ENCODE results near the gene SSC5D. TPM values are rescaled to one million over a fixed set of nuclear protein-coding genes. Genes with fewer than 3 reads are reported as not detected.
"Not testable (repeated sequence)": the region's sequence is repeated elsewhere in the genome, so short reads cannot be mapped to it uniquely, and the experiment has no call there.

SSC5D gene
- total and polyA plus RNA-seq, 2 experiments from 2014 or later, result 0.23 to 0.69 TPM

GRCh38 chr19:55495646-55496349 is 7.6 kb downstream of the SSC5D start (continued):
- TF ChIP-seq, protein P1, sequence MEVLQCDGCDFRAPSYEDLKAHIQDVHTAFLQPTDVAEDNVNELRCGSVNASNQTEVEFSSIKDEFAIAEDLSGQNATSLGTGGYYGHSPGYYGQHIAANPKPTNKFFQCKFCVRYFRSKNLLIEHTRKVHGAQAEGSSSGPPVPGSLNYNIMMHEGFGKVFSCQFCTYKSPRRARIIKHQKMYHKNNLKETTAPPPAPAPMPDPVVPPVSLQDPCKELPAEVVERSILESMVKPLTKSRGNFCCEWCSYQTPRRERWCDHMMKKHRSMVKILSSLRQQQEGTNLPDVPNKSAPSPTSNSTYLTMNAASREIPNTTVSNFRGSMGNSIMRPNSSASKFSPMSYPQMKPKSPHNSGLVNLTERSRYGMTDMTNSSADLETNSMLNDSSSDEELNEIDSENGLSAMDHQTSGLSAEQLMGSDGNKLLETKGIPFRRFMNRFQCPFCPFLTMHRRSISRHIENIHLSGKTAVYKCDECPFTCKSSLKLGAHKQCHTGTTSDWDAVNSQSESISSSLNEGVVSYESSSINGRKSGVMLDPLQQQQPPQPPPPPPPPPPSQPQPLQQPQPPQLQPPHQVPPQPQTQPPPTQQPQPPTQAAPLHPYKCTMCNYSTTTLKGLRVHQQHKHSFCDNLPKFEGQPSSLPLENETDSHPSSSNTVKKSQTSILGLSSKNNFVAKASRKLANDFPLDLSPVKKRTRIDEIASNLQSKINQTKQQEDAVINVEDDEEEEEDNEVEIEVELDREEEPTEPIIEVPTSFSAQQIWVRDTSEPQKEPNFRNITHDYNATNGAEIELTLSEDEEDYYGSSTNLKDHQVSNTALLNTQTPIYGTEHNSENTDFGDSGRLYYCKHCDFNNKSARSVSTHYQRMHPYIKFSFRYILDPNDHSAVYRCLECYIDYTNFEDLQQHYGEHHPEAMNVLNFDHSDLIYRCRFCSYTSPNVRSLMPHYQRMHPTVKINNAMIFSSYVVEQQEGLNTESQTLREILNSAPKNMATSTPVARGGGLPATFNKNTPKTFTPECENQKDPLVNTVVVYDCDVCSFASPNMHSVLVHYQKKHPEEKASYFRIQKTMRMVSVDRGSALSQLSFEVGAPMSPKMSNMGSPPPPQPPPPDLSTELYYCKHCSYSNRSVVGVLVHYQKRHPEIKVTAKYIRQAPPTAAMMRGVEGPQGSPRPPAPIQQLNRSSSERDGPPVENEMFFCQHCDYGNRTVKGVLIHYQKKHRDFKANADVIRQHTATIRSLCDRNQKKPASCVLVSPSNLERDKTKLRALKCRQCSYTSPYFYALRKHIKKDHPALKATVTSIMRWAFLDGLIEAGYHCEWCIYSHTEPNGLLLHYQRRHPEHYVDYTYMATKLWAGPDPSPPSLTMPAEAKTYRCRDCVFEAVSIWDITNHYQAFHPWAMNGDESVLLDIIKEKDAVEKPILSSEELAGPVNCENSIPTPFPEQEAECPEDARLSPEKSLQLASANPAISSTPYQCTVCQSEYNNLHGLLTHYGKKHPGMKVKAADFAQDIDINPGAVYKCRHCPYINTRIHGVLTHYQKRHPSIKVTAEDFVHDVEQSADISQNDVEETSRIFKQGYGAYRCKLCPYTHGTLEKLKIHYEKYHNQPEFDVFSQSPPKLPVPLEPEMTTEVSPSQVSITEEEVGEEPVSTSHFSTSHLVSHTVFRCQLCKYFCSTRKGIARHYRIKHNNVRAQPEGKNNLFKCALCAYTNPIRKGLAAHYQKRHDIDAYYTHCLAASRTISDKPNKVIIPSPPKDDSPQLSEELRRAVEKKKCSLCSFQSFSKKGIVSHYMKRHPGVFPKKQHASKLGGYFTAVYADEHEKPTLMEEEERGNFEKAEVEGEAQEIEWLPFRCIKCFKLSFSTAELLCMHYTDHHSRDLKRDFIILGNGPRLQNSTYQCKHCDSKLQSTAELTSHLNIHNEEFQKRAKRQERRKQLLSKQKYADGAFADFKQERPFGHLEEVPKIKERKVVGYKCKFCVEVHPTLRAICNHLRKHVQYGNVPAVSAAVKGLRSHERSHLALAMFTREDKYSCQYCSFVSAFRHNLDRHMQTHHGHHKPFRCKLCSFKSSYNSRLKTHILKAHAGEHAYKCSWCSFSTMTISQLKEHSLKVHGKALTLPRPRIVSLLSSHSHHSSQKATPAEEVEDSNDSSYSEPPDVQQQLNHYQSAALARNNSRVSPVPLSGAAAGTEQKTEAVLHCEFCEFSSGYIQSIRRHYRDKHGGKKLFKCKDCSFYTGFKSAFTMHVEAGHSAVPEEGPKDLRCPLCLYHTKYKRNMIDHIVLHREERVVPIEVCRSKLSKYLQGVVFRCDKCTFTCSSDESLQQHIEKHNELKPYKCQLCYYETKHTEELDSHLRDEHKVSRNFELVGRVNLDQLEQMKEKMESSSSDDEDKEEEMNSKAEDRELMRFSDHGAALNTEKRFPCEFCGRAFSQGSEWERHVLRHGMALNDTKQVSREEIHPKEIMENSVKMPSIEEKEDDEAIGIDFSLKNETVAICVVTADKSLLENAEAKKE (CRISPR knock-in tag; IDR thresholded peaks at IDR 0.05), result no peak
- TF ChIP-seq CREB1 (CRISPR knock-in tag; IDR thresholded peaks at IDR 0.05; ENCODE audit: low read depth), result no peak
- no peak for TF ChIP-seq ETS1 (IDR thresholded peaks at IDR 0.05)
- TF ChIP-seq NANOG (IDR thresholded peaks at IDR 0.05; ENCODE audit: borderline replicate concordance), result no peak

GRCh38 chr19:55496820-55497219 is 8.6 kb downstream of the SSC5D start:
- DNase-seq (ENCODE audit: low spot score); H3K4me2 ChIP-seq; H3K4me3 ChIP-seq; H3K36me3 ChIP-seq (ENCODE audit: insufficient read depth); H3K27me3 Mint-ChIP-seq (ENCODE audit: insufficient read depth, low read depth, poor library complexity); H3K27ac Mint-ChIP-seq; H3K27ac ChIP-seq (ENCODE audit: low read depth); H3K79me2 ChIP-seq (replicated peaks; ENCODE audit: insufficient read depth); H3K27me3 ChIP-seq (ENCODE audit: insufficient read depth); H3K4me1 ChIP-seq (ENCODE audit: insufficient read depth); H2AFZ ChIP-seq; H3K36me3 Mint-ChIP-seq (ENCODE audit: low read depth); H3K4me3 Mint-ChIP-seq; ATAC-seq; H3F3A ChIP-seq (replicated peaks; ENCODE audit: low read depth); H3K9me3 Mint-ChIP-seq; H3K9me2 ChIP-seq (ENCODE audit: insufficient read depth); H4K20me1 ChIP-seq (replicated peaks; ENCODE audit: insufficient read depth): not testable (repeated sequence)
- peaks cover 13% of the 10 kb centered on the region for H3K4me1 Mint-ChIP-seq
